CD4-positive, alpha-beta T cell treated with Interleukin-17A for 4 hours (primary cell): Measurements from ENCODE around the gene NLRP6.

Source experiments
- DNase-seq: peaks from one replicate; pipeline ENCODE4 v3.0.0-alpha.2; 2020; ENCODE audit warnings: mixed read lengths

Gene NLRP6

DNA sequence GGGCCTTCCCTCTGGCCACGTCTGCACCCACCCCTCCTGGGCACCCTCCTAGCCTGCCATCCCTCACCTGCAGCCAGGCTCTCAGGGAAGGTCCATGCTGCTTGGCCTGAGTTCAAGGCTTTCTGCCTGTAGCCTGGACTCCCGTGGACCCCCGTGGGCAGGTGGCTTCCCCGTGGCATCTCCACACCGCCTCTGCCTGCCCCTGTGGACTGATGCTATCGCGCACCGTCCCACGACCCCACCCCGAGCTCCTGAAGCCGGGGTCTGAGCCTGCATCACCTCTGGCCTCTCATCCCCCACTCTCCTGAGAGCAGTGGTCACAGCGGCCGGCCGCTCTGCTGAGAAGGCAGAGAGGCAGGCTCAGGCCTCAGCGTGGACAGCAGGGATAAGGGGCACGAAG, 16.6 kb downstream of the NLRP6 start:
- DNase-seq = no peak

- DNase-seq = peak; percentile 7
These were observed 17.4 kb downstream of the NLRP6 start for GRCh38 chr11:295351-296170.

- peak; percentile 10 for DNase-seq
These were observed 18.2 kb downstream of the NLRP6 start for GRCh38 chr11:296171-297050.

DNA sequence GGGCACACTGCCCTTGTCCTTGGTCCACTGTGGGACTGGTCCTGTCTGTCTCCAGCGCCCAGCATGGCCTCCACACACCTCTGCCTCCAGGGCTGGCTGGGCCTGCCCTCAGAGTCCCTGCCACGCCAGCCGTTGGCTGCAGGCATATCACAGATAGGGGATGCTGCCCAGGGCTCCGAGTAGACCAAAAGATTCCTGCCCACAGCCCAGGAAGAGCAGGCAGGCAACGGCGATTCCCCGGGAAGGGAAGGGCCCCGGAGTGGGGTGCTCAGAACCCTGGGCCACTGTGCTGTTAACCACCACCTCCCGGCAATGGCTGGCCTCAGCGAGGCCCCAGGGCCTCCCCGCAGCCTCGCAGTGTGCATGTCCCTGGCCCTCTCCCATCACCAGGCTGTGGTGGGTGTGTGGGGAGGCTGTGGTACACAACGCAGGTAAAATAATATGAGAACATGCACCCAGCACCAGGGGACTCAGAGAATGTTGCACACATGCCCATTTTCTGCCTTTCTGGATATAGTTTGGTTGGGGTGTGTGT, 18.9 kb downstream of the NLRP6 start:
- DNase-seq = no peak

DNA sequence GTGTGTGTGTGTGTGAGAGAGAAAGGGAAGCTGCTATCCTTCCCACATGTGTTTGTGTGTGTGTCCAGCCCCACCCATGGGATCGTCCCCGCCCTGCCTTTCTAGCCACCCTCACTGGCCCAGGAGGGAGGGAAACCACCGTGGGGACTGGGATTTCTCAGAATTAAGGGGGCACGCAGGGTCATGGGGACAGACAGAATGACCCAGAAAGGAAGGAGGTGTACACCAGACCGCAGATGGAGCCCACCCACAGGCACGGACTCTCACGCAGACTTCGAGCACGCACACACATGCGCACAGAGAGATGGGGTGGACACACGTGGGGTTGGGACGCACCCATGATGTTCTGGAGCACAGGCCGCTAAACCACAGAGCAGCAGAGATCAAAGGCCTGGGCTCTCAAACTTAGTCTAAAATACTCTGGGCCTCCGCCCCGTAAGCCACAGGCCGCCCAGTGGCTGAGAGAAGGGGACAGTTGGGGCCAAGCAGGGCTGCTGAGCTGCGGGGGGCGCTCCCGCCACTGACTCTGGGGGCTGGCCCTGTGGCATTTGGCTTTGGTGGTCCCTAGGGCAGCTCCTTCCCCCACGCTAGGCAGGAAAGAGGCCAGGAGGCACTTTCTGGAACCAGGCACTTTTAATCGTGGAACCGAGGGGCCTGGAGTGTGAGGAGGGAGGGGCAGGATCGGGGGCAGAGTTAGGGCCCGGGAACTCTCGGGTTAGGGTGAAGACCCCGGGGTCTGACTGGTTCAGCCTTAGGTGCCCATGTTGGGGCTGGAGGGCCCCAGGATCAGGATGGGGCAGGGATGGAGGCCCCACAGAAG, 19.6 kb downstream of the NLRP6 start:
- DNase-seq = peak; percentile 35

DNA sequence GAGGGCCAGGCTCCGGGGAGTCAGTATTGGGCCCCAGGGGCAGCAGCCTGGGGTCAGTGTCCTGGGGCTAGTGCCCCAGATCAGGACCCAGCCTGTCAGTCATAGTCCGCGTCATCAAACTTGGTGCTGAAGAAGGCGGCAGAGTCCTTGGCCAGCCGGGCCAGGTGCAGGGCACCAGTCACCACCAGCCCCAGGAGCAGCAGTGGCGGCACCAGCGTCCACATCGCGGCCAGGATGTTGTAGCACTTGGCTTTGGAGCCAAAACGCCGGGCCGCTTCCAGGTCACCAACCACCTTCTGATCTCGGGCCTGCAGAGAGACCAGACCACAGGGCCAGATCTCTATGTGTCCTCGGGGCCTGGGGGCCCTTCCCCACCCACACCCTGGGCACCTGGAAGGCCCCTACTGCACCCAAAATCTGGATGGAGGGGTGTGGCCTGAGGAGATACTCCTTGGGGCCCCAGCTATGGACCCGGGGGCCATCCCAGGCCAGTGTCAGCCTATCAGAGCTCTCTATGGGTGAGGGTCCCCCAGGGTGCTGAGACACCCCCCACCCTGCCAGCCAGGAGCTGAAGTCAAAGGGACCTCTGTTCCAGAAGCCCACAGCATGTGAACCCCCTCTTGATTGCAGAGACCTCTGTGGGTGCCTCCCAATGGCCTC, 20.3 kb downstream of the NLRP6 start:
- DNase-seq = peak; percentile 13

GRCh38 chr11:299081-299891, 21.1 kb downstream of the NLRP6 start, which contains the start of gene IFITM5:
IFITM5 (minus strand) TSS chr11:299526; CDS start chr11:299490, 36 bp downstream.
- peak; percentile 14 for DNase-seq

GRCh38 chr11:299951-300735, 21.9 kb downstream of the NLRP6 start:
- no peak for DNase-seq

DNA sequence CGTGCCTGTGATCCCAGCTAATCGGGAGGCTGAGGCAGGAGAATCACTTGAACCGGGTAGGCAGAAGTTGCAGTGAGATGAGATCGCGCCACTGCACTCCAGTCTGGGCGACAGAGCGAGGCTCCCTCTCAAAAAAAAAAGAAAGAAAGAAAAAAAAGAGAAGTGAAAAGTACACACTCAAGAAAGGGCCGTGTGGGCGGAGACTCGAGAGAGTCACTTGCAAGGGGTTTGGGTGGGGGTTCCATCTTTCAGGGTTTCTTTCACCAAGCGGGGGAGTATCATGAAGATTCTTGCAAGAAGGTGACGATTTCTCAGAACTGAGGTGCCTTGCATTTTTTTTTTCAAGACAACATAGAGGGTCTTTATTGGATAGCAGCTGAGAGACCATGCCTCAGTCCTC, 25.2 kb downstream of the NLRP6 start:
- DNase-seq = no peak

DNA sequence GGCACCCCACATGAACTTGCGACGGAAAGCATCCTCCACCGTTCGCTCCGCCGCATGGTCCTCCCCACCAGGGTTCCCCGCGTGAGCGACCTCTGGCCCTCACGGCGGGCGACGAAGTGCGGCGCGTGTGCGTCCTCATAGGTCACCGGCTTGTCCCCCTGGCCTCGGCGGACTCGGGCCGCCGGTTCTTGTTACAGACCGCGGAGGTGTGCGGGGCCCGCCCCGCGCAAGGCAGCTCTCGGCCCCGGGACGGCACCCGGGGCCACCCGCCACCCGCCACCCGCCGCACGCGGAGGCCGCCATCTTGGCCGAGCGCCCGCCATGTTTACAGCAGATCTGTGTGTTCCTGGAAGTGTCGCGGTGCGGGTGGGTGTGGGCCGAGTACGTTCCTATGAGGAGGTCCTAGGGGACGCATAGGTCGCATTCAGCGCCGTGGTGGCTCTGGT, 25.9 kb downstream of the NLRP6 start:
- no peak for DNase-seq

DNA sequence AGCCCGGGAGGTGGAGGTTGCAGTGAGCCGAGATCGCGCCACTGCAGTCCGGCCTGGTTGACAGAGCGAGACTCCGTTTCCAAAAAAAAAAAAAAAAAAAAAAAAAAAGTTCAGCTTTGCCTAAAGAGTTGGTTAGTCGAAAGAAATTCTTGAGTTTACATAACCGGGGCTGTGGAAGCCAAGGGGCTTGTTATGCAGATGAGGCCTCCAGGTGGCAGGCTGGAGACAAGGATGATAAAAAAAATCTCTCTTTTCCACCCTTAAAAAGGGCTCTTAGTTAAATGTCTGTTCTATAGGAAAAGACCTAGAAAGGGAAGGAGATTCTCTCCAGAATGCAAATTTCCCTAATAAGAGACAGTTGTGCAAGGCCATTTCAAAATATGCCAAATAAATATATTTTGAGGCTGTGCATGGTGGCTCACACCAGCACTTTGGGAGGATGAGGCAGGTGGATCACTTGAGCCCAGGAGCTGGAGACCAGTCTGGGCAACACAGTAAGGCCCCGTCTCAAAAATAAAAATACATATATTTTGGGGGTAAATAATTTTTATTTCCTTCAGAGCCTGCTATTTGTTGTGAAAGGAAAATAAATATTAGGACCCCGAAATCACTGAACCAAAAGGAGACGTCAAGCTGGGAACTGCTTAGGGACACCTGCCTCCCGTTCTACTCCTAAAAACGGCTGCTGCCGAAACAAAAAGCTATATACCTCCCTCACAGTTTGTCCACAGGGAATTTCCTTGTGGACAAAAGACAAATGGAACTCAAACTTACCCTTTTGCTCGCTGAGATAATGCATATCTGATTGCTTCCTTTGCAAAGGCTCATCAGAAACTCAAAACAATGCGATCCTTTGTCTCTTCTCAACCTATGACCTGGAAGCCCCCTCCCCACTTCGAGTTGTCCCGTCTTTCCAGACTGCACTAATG, 27.0 kb downstream of the NLRP6 start:
- peak; percentile 78 for DNase-seq

- DNase-seq = no peak
These were observed 27.6 kb downstream of the NLRP6 start for GRCh38 chr11:305844-306211.

GRCh38 chr11:306645-307371, 28.6 kb downstream of the NLRP6 start:
- no peak for DNase-seq

GRCh38 chr11:307766-308708, 29.8 kb downstream of the NLRP6 start, which contains the start of gene IFITM2:
IFITM2 (plus strand) TSS chr11:307816; CDS start chr11:308193, 377 bp downstream.
- DNase-seq = peak; percentile 52

GRCh38 chr11:308740-309665, 30.8 kb downstream of the NLRP6 start:
- DNase-seq = peak; percentile 61
